GM12892 (cell line): ENCODE data around the gene NT5C1A.

Experiments
- POLR2A ChIP-seq: IDR thresholded peaks from 2 replicates; pipeline ENCODE4 v1.6.1; 2011; ENCODE audit warnings: low read depth, low read length, control low read depth
- POLR2AphosphoS5 ChIP-seq: IDR thresholded peaks from 2 replicates; pipeline ENCODE4 v1.6.1; 2011; ENCODE audit warnings: low read depth, low read length, control low read depth
- TAF1 ChIP-seq: IDR thresholded peaks from 2 replicates; pipeline ENCODE4 v1.6.1; 2011; ENCODE audit warnings: low read depth, mild to moderate bottlenecking, control low read depth, low read length, borderline replicate concordance

DNA sequence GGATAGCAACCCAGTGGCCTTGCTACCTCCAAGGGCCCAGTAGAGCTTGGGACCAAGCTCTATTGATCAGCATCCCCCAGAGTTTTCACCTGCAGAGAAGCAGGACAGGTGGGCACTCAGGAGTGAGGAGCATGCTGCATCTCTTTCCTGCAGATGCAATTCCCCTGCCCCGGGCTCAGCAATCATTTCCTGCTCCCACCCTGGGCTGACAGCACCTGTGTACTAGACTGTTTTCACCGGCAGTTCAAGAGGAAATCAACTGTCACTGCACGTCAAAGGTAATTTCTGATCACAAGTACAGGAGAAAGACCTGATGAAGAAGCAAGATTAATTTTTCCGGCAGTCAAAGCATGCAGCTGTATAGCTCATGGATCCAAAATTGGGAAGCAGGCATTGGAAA lies 8.8 kb upstream of the NT5C1A start:
- no peak for TF ChIP-seq POLR2AphosphoS5
- TF ChIP-seq TAF1: no peak
- no peak for TF ChIP-seq POLR2A
